Right lobe of liver (tissue), 6 donors: ENCODE results near the gene CD81. TPM values are rescaled to one million over a fixed set of nuclear protein-coding genes. Genes with fewer than 3 reads are reported as not detected.
A peak's percentile ranks its signal among the peaks of the same experiment; 100 is the strongest.

Experiments used
- ATAC-seq, 4 donors: fragments of 200-7000 bp; cut with Tn5 transposase; one replicate each; pipeline ENCODE4 v1.9.1; 2020; ENCODE audit warnings: mild to moderate bottlenecking in 4 of 4, moderate library complexity in 4 of 4
- DNase-seq, 3 donors: peaks; one replicate each; pipeline ENCODE4 v3.0.0-alpha.2; 2020
- H3K27ac ChIP-seq, 3 donors: fragments of 200-600 bp; one replicate each; pipeline ENCODE4 v1.8.0; 2022
- H3K27me3 ChIP-seq, 2 donors: fragments of 200-600 bp; one replicate each; pipeline ENCODE4 v1.8.0; 2022
- H3K36me3 ChIP-seq, 4 donors: fragments of 200-600 bp; sonication (generic) in 1 of 4; one replicate each; pipeline versions ENCODE4 v1.5.1 to v1.8.0; 2017 to 2022; ENCODE audit warnings: control low read depth in 1 of 4
- H3K4me1 ChIP-seq, 4 donors: fragments of 200-600 bp; sonication (generic) in 1 of 4; one replicate each; pipeline versions ENCODE4 v1.5.1 to v1.8.0; 2017 to 2022; ENCODE audit warnings: control low read depth in 1 of 4
- H3K4me3 ChIP-seq, 3 donors: fragments of 200-600 bp; one replicate each; pipeline ENCODE4 v1.8.0; 2022
- H3K9me3 ChIP-seq, 4 donors: fragments of 200-600 bp; sonication (generic) in 1 of 4; one replicate each; pipeline versions ENCODE4 v1.5.1 to v1.8.0; 2017 to 2022; ENCODE audit warnings: control low read depth in 1 of 4
- CTCF ChIP-seq, 4 donors: fragments of 200-600 bp in 3 of 4; fragments of 450-650 bp in 1 of 4; IDR thresholded peaks; one replicate each; pipeline versions ENCODE4 v1.5.1 to v1.8.0; 2016 to 2022; ENCODE audit warnings: antibody characterized with exemption in 4 of 4, mild to moderate bottlenecking in 2 of 4
- POLR2A ChIP-seq: fragments of 450-650 bp; IDR thresholded peaks from one replicate; pipeline ENCODE4 v1.6.1; 2017; ENCODE audit warnings: antibody characterized with exemption, mild to moderate bottlenecking
- WGBS: methylation state at CpG from one replicate; pipeline ENCODE4 v1.1.6; 2018; ENCODE audit warnings: low coverage, low lambda C conversion rate; ENCODE audit not compliant: insufficient coverage; ENCODE audit errors: missing lambda C conversion rate; 5-methylcytosine and 5-hydroxymethylcytosine counted together
- intact Hi-C, 2 donors: fragments of 100-400 bp; cut with DNase I; formaldehyde crosslinking; loops; one replicate each; pipeline versions ENCODE4 v1.11.2 to v1.14.1; 2022
- total RNA-seq, 6 experiments: library from RNA; depleted of rRNA in 2 of 6; stranded (reverse); fragments of >200 nt in 2 of 6; fragmentation: NEBNext Ultra II Directional in 3 of 6; extraction: Animal tissue kit (Norgen Biotek cat#: 25700) in 3 of 6; gene quantifications; one replicate each; pipeline versions ENCODE4 v1.1.0 to v1.2.4, GENCODE V29; 2016 to 2023
- donor health status: DM: no; HTN: yes; CAD: no.
- donor health status: DM: no; HTN: no; CAD: no.
- donor health status: DM: no; HTN: no; CAD: no.
- donor health status: DM: no; HTN: yes; CAD: no.
- donor health status: DM: no; HTN: yes; CAD: no.

The CD81 gene
- total RNA-seq, 6 experiments from 2014 or later: 433 to 721 (median 528) TPM

GRCh38 chr11:2346586-2347307, 30.4 kb upstream of the CD81 start:
- Histone ChIP-seq H3K36me3 (no peaks in the 10 kb centered on the region), H3K27me3 (no peaks in the 10 kb centered on the region), H3K9me3 (no peaks in the 10 kb centered on the region), H3K4me3 (no peak overlapping the region), H3K27ac (peak overlapping the region in 2 of 3 donors; percentile 59 to 78), H3K4me1 (peaks cover 0 to 13% (median 6%) of the 10 kb centered on the region in 4 donors)
- 72% methylated on average over 5 of the region's 10 CpGs for WGBS
- TF ChIP-seq CTCF (IDR thresholded peaks at IDR 0.05): no peak
- no peak for TF ChIP-seq POLR2A
- DNase-seq (no peak), ATAC-seq (no peak)
- intact Hi-C loops: no loop called here

DNA sequence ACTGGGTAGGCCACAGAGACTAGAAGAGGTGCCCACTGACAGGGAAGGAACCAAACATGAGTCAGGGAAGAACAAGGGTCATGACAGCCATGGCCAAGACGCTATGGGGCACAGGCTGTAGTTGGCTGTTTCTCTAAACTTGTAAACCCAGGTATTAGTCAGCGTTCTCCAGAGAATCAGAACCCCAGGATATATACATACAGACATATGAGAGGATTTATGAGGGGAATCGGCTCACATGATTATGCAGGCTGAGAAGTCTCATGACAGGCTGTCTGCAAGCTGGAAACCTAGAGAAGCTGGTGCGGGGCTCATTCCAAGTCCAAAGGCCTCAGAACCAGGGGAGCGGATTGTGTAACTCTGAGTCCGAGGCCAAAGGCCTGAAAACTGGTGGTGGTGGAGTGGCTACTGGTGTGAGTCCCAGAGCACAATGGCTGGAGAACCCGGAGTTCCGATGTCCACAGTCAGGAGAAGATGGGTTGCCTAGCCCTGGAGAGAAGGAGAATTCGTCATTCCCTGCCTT, 29.7 kb upstream of the CD81 start:
- ATAC-seq (peak; percentile 92 to 98 (median 97)), DNase-seq (peak; percentile 70 to 91 (median 87))
- H3K27me3 ChIP-seq: no peaks in the 10 kb centered on the region
- no peak overlapping the region for H3K4me3 ChIP-seq
- H3K9me3 ChIP-seq: no peaks in the 10 kb centered on the region
- peaks cover 0 to 13% (median 6%) of the 10 kb centered on the region in 4 donors for H3K4me1 ChIP-seq
- intact Hi-C loops: no loop called here
- H3K36me3 ChIP-seq: no peaks in the 10 kb centered on the region
- peak overlapping the region in 2 of 3 donors; percentile 59 to 78 for H3K27ac ChIP-seq
- no peak for TF ChIP-seq POLR2A
- 46% methylated on average over 7 of the region's 9 CpGs for WGBS

- no peak overlapping the region for H3K4me3 ChIP-seq
- DNase-seq (no peak), ATAC-seq (no peak)
- 88% methylated on average over 1 of the region's 1 CpG for WGBS
- no peak overlapping the region for H3K27ac ChIP-seq
- intact Hi-C loops: no loop called here
- H3K4me1 ChIP-seq: peaks cover 0 to 13% (median 6%) of the 10 kb centered on the region in 4 donors
- H3K27me3 ChIP-seq: no peaks in the 10 kb centered on the region
- H3K9me3 ChIP-seq: no peaks in the 10 kb centered on the region
- H3K36me3 ChIP-seq: no peaks in the 10 kb centered on the region
- TF ChIP-seq CTCF (IDR thresholded peaks at IDR 0.05) (no peak), POLR2A (no peak)
Measured at GRCh38 chr11:2348986-2349385, 28.1 kb upstream of the CD81 start.

DNA sequence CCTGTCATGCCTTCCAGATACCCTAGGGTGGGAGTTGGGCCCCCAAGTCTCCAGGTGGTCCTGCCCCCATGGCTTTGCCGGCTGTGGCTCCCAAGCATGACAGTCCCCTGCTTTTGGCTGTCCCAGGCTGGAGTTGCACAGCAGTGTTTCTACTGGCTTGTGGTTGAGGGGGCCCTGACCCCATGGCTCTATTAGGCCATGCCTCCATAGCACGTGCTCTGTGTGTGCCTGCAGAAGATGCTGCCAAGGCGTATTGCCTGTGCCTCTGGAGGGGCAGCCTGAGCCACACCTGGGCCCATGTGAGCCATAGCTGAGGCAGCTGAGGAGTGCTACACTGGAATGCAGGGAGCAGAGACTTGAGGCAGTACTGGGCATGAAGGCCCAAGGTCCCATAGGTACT, 25.4 kb upstream of the CD81 start:
- Histone ChIP-seq H3K9me3 (no peaks in the 10 kb centered on the region), H3K4me1 (peaks cover 0 to 13% (median 6%) of the 10 kb centered on the region in 4 donors), H3K4me3 (no peak overlapping the region), H3K27ac (no peak overlapping the region), H3K36me3 (no peaks in the 10 kb centered on the region), H3K27me3 (no peaks in the 10 kb centered on the region)
- intact Hi-C loops: no loop called here
- DNase-seq: no peak
- TF ChIP-seq CTCF (IDR thresholded peaks at IDR 0.05) (no peak), POLR2A (no peak)
- WGBS: 42% methylated on average over 2 of the region's 3 CpGs
- ATAC-seq: peak in 3 of 4 donors; percentile 28 to 66 (median 45)

- ATAC-seq (no peak), DNase-seq (no peak)
- intact Hi-C loops: no loop called here
- Histone ChIP-seq H3K27ac (no peak overlapping the region), H3K36me3 (no peaks in the 10 kb centered on the region), H3K4me3 (no peak overlapping the region), H3K9me3 (no peaks in the 10 kb centered on the region), H3K27me3 (no peaks in the 10 kb centered on the region), H3K4me1 (peaks cover 0 to 8% (median 4%) of the 10 kb centered on the region in 4 donors)
- WGBS: 90% methylated on average over 4 of the region's 4 CpGs
- TF ChIP-seq POLR2A (no peak), CTCF (IDR thresholded peaks at IDR 0.05) (no peak)
Measured at GRCh38 chr11:2352420-2352819, 24.7 kb upstream of the CD81 start.
